Lung (tissue), 12 donors: Measurements from ENCODE around the gene NRP2. TPM values are rescaled to one million over a fixed set of nuclear protein-coding genes. Genes with fewer than 3 reads are reported as not detected.

ENCODE experiments used
- ATAC-seq: fragments of 200-7000 bp; cut with Tn5 transposase; one replicate; pipeline ENCODE4 v1.9.1; 2020; ENCODE audit warnings: moderate number of reproducible peaks; ENCODE audit not compliant: insufficient read depth, low FRiP score
- DNase-seq, 3 donors: peaks; one replicate each; pipeline ENCODE4 v3.0.0-alpha.2; 2013 to 2017
- H3K27ac ChIP-seq, 2 donors: one replicate each; pipeline ENCODE4 v1.5.1; 2013; ENCODE audit warnings: mild to moderate bottlenecking in 2 of 2, moderate library complexity in 2 of 2, control low read depth in 1 of 2, inconsistent platforms in 1 of 2, low read depth in 1 of 2, low read length in 1 of 2
- H3K27me3 ChIP-seq, 3 donors: one replicate each; pipeline ENCODE4 v1.5.1; 2013; ENCODE audit warnings: low read length in 2 of 3; ENCODE audit not compliant: control insufficient read depth in 3 of 3, insufficient read depth in 3 of 3
- H3K36me3 ChIP-seq, 4 donors: one replicate each; pipeline ENCODE4 v1.5.1; 2013; ENCODE audit warnings: low read length in 4 of 4, mild to moderate bottlenecking in 1 of 4, moderate library complexity in 1 of 4; ENCODE audit not compliant: control insufficient read depth in 4 of 4, insufficient read depth in 4 of 4
- H3K4me1 ChIP-seq, 5 donors: one replicate each; pipeline ENCODE4 v1.5.1; 2013; ENCODE audit warnings: low read length in 5 of 5, mild to moderate bottlenecking in 2 of 5, moderate library complexity in 1 of 5; ENCODE audit not compliant: control insufficient read depth in 5 of 5, insufficient read depth in 5 of 5
- H3K4me3 ChIP-seq: one replicate; pipeline ENCODE4 v1.5.1; 2013; ENCODE audit warnings: mild to moderate bottlenecking, control low read depth, moderate library complexity
- H3K9ac ChIP-seq, 2 donors: one replicate each; pipeline ENCODE4 v1.5.1; 2013; ENCODE audit warnings: low read length in 2 of 2, control low read depth in 1 of 2; ENCODE audit not compliant: insufficient read depth in 1 of 2
- H3K9me3 ChIP-seq, 4 donors: one replicate each; pipeline ENCODE4 v1.5.1; 2013; ENCODE audit warnings: low read length in 3 of 4, mild to moderate bottlenecking in 1 of 4, moderate library complexity in 1 of 4; ENCODE audit not compliant: control insufficient read depth in 4 of 4, insufficient read depth in 3 of 4
- whole genome bisulfite sequencing, 2 donors: extraction: QIAGEN DNeasy Blood & Tissue Kit; methylation state at CpG; one replicate each; pipeline ENCODE4 v1.1.7; 2013; 5-methylcytosine and 5-hydroxymethylcytosine counted together
- polyA plus RNA-seq, 2 donors: library from polyadenylated mRNA; stranded (reverse); fragments of 200-250 nt; gene quantifications; one replicate each; pipeline ENCODE4 v1.2.1, GENCODE V29; 2013
- total RNA-seq, 2 donors: library from RNA; depleted of rRNA in 1 of 2; stranded (reverse); fragments of >200 nt in 1 of 2; gene quantifications; one replicate each; pipeline ENCODE4 v1.2.1, GENCODE V29; 2014 to 2021
- TF ChIP-seq, protein P1 (sequence below): IDR thresholded peaks from 2 replicates; pipeline ENCODE4 v1.5.1; 2012; ENCODE audit warnings: mild to moderate bottlenecking; ENCODE audit errors: control extremely low read depth, extremely low read depth
- donor health status: control.
- donor health status: control.
- donor health status: Bipolar disorder and iron deficiency.
- donor health status: healthy.
- donor health status: DM: yes; HTN: yes; CAD: no.

The NRP2 gene
- total and polyA plus RNA-seq, 4 donors, result 20.4 to 125 (median 63.2) TPM

DNA sequence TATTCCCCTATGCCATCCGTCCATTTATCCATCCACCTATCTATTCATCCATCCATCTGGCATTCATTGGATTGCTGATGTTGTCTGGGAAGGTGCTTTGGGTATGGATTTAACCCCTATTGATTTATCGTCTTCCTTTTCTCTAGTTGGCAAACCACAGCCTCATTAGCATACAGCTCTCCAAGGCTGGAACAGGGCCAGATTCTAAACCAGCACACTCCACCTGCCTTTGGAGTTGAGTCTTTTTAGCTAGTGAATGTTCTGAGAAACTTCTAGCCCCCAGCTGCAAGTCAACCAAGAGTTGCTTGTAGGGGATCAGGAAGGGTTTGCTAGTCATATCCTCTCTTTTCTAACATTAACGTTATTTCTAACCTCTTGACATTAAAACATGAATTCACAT lies 90.7 kb downstream of the NRP2 start:
- Histone ChIP-seq H3K4me3 (no peak overlapping the region), H3K9ac (no peak overlapping the region), H3K9me3 (no peaks in the 10 kb centered on the region), H3K27ac (peak overlapping the region in 1 of 2 donors; percentile 18), H3K4me1 (peaks cover 0 to 78% (median 39%) of the 10 kb centered on the region in 5 donors), H3K27me3 (no peaks in the 10 kb centered on the region), H3K36me3 (peaks cover 0 to 8% (median 6%) of the 10 kb centered on the region in 4 donors)
- DNase-seq, result no peak
- TF ChIP-seq, protein P1, sequence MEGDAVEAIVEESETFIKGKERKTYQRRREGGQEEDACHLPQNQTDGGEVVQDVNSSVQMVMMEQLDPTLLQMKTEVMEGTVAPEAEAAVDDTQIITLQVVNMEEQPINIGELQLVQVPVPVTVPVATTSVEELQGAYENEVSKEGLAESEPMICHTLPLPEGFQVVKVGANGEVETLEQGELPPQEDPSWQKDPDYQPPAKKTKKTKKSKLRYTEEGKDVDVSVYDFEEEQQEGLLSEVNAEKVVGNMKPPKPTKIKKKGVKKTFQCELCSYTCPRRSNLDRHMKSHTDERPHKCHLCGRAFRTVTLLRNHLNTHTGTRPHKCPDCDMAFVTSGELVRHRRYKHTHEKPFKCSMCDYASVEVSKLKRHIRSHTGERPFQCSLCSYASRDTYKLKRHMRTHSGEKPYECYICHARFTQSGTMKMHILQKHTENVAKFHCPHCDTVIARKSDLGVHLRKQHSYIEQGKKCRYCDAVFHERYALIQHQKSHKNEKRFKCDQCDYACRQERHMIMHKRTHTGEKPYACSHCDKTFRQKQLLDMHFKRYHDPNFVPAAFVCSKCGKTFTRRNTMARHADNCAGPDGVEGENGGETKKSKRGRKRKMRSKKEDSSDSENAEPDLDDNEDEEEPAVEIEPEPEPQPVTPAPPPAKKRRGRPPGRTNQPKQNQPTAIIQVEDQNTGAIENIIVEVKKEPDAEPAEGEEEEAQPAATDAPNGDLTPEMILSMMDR, result no peak
- ATAC-seq, result no peak
- WGBS, 2 donors, result 47 to 50% methylated on average over 3 of the region's 3 CpGs

- Histone ChIP-seq H3K9me3 (no peaks in the 10 kb centered on the region), H3K36me3 (peaks cover 0 to 7% (median 4%) of the 10 kb centered on the region in 4 donors), H3K9ac (no peak overlapping the region), H3K27me3 (no peaks in the 10 kb centered on the region), H3K4me3 (no peak overlapping the region), H3K27ac (no peak overlapping the region), H3K4me1 (peaks cover 0 to 68% (median 37%) of the 10 kb centered on the region in 5 donors)
- TF ChIP-seq, protein P1, result no peak
- WGBS, 2 donors, result 63 to 80% methylated on average over 1 of the region's 1 CpG
- DNase-seq, result no peak
- ATAC-seq, result no peak
These were observed 91.7 kb downstream of the NRP2 start for GRCh38 chr2:205773989-205774388.

GRCh38 chr2:205775097-205775877 lies 93.0 kb downstream of the NRP2 start:
- Histone ChIP-seq H3K27ac (no peak overlapping the region), H3K4me1 (peaks cover 0 to 55% (median 26%) of the 10 kb centered on the region in 5 donors), H3K36me3 (peaks cover 0 to 7% (median 4%) of the 10 kb centered on the region in 4 donors), H3K27me3 (no peaks in the 10 kb centered on the region), H3K9me3 (no peaks in the 10 kb centered on the region), H3K4me3 (no peak overlapping the region), H3K9ac (peak overlapping the region in 1 of 2 donors; percentile 43)
- ATAC-seq (no peak), DNase-seq (peak; percentile 83 to 92 (median 92))
- TF ChIP-seq, protein P1, result no peak
- WGBS, 2 donors, result 61 to 67% methylated on average over 6 of the region's 6 CpGs
